ENCODE results near the gene C3orf20. TPM values are rescaled to one million over a fixed set of nuclear protein-coding genes. Genes with fewer than 3 reads are reported as not detected.

Gene C3orf20
- total RNA-seq, 1 donor = 0.21 TPM

GRCh38 chr3:14780927-14781507, 106.1 kb downstream of the C3orf20 start:
- Histone ChIP-seq H3K9me3 (ENCODE audit: low read depth, low read length) (peaks cover 6% of the 10 kb centered on the region), H3K4me3 (ENCODE audit: low read length) (no peak overlapping the region), H3K27me3 (ENCODE audit: insufficient read depth, low read length) (no peaks in the 10 kb centered on the region), H3K4me1 (ENCODE audit: insufficient read depth, low read length) (no peaks in the 10 kb centered on the region)

GRCh38 chr3:14783480-14784086, 108.6 kb downstream of the C3orf20 start:
- Histone ChIP-seq H3K9me3 (ENCODE audit: low read depth, low read length) (peaks cover 6% of the 10 kb centered on the region), H3K4me3 (ENCODE audit: low read length) (no peak overlapping the region), H3K27me3 (ENCODE audit: insufficient read depth, low read length) (no peaks in the 10 kb centered on the region), H3K4me1 (ENCODE audit: insufficient read depth, low read length) (no peaks in the 10 kb centered on the region)

GRCh38 chr3:14784087-14784681, 109.2 kb downstream of the C3orf20 start:
- H3K4me3 ChIP-seq (ENCODE audit: low read length) = no peak overlapping the region
- H3K4me1 ChIP-seq (ENCODE audit: insufficient read depth, low read length) = no peaks in the 10 kb centered on the region
- H3K9me3 ChIP-seq (ENCODE audit: low read depth, low read length) = peaks cover 1% of the 10 kb centered on the region
- no peaks in the 10 kb centered on the region for H3K27me3 ChIP-seq (ENCODE audit: insufficient read depth, low read length)

- H3K4me3 ChIP-seq (ENCODE audit: low read length) = no peak overlapping the region
- no peaks in the 10 kb centered on the region for H3K27me3 ChIP-seq (ENCODE audit: insufficient read depth, low read length)
- no peaks in the 10 kb centered on the region for H3K9me3 ChIP-seq (ENCODE audit: low read depth, low read length)
- no peaks in the 10 kb centered on the region for H3K4me1 ChIP-seq (ENCODE audit: insufficient read depth, low read length)
Measured at GRCh38 chr3:14785207-14786155, 110.5 kb downstream of the C3orf20 start.

GRCh38 chr3:14786369-14786768, 111.4 kb downstream of the C3orf20 start:
- Histone ChIP-seq H3K4me3 (ENCODE audit: low read length) (no peak overlapping the region), H3K9me3 (ENCODE audit: low read depth, low read length) (no peaks in the 10 kb centered on the region), H3K4me1 (ENCODE audit: insufficient read depth, low read length) (no peaks in the 10 kb centered on the region), H3K27me3 (ENCODE audit: insufficient read depth, low read length) (no peaks in the 10 kb centered on the region)

GRCh38 chr3:14787630-14788029, 112.7 kb downstream of the C3orf20 start:
- Histone ChIP-seq H3K4me1 (ENCODE audit: insufficient read depth, low read length) (no peaks in the 10 kb centered on the region), H3K4me3 (ENCODE audit: low read length) (no peak overlapping the region), H3K27me3 (ENCODE audit: insufficient read depth, low read length) (no peaks in the 10 kb centered on the region), H3K9me3 (ENCODE audit: low read depth, low read length) (no peaks in the 10 kb centered on the region)

GRCh38 chr3:14788644-14789043, 113.7 kb downstream of the C3orf20 start:
- H3K9me3 ChIP-seq (ENCODE audit: low read depth, low read length) = no peaks in the 10 kb centered on the region
- no peaks in the 10 kb centered on the region for H3K4me1 ChIP-seq (ENCODE audit: insufficient read depth, low read length)
- H3K27me3 ChIP-seq (ENCODE audit: insufficient read depth, low read length) = no peaks in the 10 kb centered on the region
- H3K4me3 ChIP-seq (ENCODE audit: low read length) = no peak overlapping the region

GRCh38 chr3:14789221-14789620, 114.3 kb downstream of the C3orf20 start:
- Histone ChIP-seq H3K27me3 (ENCODE audit: insufficient read depth, low read length) (no peaks in the 10 kb centered on the region), H3K9me3 (ENCODE audit: low read depth, low read length) (no peaks in the 10 kb centered on the region), H3K4me1 (ENCODE audit: insufficient read depth, low read length) (no peaks in the 10 kb centered on the region), H3K4me3 (ENCODE audit: low read length) (no peak overlapping the region)

GRCh38 chr3:14789640-14790285, 114.8 kb downstream of the C3orf20 start:
- Histone ChIP-seq H3K9me3 (ENCODE audit: low read depth, low read length) (no peaks in the 10 kb centered on the region), H3K27me3 (ENCODE audit: insufficient read depth, low read length) (no peaks in the 10 kb centered on the region), H3K4me1 (ENCODE audit: insufficient read depth, low read length) (no peaks in the 10 kb centered on the region), H3K4me3 (ENCODE audit: low read length) (no peak overlapping the region)

GRCh38 chr3:14791343-14791945, 116.5 kb downstream of the C3orf20 start:
- H3K27me3 ChIP-seq (ENCODE audit: insufficient read depth, low read length) = no peaks in the 10 kb centered on the region
- H3K4me1 ChIP-seq (ENCODE audit: insufficient read depth, low read length) = no peaks in the 10 kb centered on the region
- H3K9me3 ChIP-seq (ENCODE audit: low read depth, low read length) = no peaks in the 10 kb centered on the region
- H3K4me3 ChIP-seq (ENCODE audit: low read length) = no peak overlapping the region

- no peaks in the 10 kb centered on the region for H3K4me1 ChIP-seq (ENCODE audit: insufficient read depth, low read length)
- no peaks in the 10 kb centered on the region for H3K9me3 ChIP-seq (ENCODE audit: low read depth, low read length)
- H3K4me3 ChIP-seq (ENCODE audit: low read length) = no peak overlapping the region
- H3K27me3 ChIP-seq (ENCODE audit: insufficient read depth, low read length) = no peaks in the 10 kb centered on the region
Measured at GRCh38 chr3:14792691-14793121, 117.8 kb downstream of the C3orf20 start.

- Histone ChIP-seq H3K27me3 (ENCODE audit: insufficient read depth, low read length) (no peaks in the 10 kb centered on the region), H3K9me3 (ENCODE audit: low read depth, low read length) (no peaks in the 10 kb centered on the region), H3K4me3 (ENCODE audit: low read length) (no peak overlapping the region), H3K4me1 (ENCODE audit: insufficient read depth, low read length) (no peaks in the 10 kb centered on the region)
Measured at GRCh38 chr3:14793126-14793857, 118.4 kb downstream of the C3orf20 start.

- no peaks in the 10 kb centered on the region for H3K9me3 ChIP-seq (ENCODE audit: low read depth, low read length)
- no peaks in the 10 kb centered on the region for H3K27me3 ChIP-seq (ENCODE audit: insufficient read depth, low read length)
- no peak overlapping the region for H3K4me3 ChIP-seq (ENCODE audit: low read length)
- no peaks in the 10 kb centered on the region for H3K4me1 ChIP-seq (ENCODE audit: insufficient read depth, low read length)
Measured at GRCh38 chr3:14793858-14794234, 118.9 kb downstream of the C3orf20 start.

- no peaks in the 10 kb centered on the region for H3K4me1 ChIP-seq (ENCODE audit: insufficient read depth, low read length)
- H3K9me3 ChIP-seq (ENCODE audit: low read depth, low read length) = no peaks in the 10 kb centered on the region
- no peak overlapping the region for H3K4me3 ChIP-seq (ENCODE audit: low read length)
- no peaks in the 10 kb centered on the region for H3K27me3 ChIP-seq (ENCODE audit: insufficient read depth, low read length)
Measured at GRCh38 chr3:14794435-14794834, 119.5 kb downstream of the C3orf20 start.

Measured in mononuclear cell (primary cell).